ENCODE measurements around the gene RAB36.

The RAB36 gene, protein sequence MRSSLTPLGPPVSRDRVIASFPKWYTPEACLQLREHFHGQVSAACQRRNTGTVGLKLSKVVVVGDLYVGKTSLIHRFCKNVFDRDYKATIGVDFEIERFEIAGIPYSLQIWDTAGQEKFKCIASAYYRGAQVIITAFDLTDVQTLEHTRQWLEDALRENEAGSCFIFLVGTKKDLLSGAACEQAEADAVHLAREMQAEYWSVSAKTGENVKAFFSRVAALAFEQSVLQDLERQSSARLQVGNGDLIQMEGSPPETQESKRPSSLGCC

DNA sequence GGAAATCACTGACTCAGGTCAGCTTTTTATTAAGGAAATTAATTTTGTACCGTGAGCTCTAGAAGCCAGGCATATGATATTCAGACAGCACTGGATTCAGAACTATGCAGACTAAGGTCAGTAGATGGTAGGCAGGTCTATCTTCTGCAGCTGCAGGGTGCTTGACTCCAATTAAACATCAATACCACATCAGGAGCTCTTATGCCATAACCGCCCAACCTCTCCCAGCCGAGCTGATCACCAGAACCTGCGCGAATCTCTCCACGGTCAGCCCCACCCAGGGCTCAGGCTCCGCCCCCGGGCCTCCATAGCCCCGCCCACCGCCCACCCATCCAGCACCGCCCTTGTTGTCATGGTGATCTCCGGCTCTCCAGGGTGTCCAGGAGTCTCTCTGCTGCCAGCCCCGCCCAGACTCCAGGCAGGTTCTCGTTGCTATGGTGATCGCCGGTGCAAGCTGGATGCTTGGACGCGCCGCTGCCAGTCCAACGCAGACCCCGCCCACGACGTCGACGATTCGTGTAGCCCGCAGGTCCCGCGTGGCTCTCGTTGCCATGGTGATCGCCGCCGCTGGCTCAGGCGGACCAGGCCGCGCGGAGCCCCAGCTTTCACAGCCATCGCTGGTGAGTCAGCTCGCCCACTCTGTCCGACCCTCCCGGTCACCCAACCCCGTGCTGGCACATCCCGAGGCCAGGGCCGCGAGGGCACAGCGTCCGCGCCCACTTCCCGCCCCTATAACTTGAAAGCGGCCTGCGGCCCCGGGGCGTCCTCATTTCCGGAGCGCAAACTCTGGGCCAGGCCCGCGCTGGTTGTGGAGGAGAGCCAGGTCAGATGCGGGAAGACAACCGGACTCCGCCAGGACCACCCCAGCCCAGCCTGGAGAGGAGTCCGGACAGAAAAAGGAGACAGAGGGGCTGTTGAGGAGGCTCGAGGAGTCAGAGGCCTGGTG lies at the start of gene RAB36:
TSS of gene RAB36 (plus strand) at position 546 of the 946 bp plus-strand sequence. CDS start 1,140 bp downstream, outside the sequence.
- DNase-seq (ENCODE audit: low spot score) = peak; percentile 99

DNA sequence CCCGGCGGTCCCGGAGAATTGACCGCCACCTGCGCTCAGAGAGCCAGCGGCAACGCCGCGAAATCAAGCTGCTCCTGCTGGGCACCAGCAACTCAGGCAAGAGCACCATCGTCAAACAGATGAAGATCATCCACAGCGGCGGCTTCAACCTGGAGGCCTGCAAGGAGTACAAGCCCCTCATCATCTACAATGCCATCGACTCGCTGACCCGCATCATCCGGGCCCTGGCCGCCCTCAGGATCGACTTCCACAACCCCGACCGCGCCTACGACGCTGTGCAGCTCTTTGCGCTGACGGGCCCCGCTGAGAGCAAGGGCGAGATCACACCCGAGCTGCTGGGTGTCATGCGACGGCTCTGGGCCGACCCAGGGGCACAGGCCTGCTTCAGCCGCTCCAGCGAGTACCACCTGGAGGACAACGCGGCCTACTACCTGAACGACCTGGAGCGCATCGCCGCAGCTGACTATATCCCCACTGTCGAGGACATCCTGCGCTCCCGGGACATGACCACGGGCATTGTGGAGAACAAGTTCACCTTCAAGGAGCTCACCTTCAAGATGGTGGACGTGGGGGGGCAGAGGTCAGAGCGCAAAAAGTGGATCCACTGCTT lies 49.4 kb upstream of the RAB36 start:
- DNase-seq (ENCODE audit: low spot score) = no peak

DNA sequence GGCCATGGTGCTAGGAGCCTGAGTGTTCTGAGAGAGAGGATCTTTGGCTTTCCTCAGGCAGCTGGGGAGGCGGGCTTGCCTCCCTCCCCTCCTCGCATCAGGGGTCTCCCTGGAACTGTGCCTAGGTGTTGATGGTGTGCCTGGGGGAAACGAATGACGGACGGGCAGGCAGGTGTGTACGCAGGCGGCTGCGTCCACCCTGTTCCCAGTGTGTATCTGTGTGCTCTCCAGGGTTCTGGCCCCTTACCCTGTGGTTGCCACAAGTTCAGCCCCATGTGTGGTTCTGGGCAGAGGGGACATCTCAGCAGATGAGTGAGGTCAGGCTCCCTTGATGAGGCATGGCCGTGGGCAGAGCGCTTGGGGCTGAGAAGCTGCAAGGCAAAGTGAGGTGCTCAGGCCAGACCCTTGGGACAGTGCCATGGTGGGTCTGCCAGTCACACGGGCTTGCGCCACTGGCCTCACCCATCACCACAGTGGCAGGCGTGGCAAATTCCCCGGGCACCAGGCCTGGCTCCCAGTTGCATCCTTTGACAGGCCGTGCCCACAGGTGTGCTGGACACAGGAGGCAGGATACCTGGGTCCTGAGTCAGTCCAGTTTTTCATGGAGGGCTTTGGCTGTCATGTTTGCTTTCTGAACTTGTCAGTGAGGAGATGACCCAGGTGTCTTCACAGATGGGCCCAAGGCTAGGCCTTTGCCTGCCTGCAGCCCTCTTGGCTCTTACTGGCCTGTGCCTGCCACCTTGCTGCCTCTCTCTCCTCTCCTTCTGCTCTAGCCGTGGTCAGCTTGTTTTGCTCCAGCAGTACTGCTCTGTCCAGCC lies 47.7 kb upstream of the RAB36 start:
- DNase-seq (ENCODE audit: low spot score) = no peak

DNA sequence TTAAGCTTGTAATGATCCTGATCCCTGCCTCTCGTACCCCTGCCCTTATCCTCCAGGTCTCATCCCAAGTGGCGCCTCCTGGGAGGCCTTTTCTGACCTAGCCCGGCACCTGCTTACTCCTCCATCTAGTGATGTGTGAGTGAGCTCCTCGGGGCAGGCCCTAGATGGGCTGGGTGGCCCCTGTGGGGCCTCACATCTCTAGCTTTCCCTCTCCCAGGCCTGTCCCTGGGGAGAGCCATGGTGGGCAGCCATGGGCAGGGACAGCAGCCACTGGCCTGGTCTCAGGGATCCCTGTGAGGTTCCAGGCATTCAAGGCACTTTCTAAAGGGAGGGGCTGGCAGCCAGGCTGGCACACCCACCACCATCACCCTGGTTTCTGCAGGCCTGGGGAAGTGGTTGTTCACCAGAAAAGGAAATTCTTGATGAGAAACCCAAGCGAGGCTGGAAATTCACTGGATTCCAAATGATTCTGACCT lies 47.0 kb upstream of the RAB36 start:
- no peak for DNase-seq (ENCODE audit: low spot score)

DNA sequence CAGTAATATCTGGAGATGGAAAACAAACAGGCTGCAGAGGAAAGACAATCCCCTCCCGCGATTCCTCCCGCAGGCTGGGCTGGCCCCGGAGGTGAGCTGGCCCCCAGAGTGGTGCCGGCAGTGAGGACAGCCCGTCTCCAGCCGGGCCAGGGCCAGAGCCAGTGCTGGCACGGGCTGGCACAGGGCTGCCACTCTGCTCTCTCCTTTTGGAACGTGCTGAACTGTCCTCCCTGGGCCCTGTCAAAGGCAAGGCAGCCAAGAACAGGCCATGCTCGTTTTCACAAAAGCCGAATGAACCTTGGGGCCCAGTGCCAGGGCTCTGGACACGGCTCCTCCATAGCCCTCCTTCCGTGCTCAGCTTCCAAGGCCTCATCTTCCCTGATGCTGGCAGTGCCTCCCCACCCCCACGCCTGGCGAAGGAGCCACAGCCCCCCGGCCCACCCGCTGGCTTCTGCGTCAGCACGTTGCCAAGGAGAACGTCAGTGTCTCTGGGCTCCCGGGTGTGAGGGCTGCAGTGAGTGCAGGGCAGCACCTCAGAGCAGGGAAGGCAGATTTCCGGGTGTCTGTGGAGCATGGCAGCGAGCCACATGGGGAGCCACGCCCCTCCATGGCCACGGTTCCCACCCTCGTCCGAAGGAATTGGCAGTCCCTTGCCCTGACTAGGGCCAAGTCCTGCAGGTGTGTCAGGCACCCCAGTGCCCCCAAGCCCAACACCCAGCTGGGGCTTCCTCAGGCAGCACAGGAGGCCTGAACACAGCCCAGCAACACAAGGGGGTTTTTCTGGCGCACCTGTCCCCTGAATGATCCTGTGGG lies 46.4 kb upstream of the RAB36 start:
- no peak for DNase-seq (ENCODE audit: low spot score)

DNA sequence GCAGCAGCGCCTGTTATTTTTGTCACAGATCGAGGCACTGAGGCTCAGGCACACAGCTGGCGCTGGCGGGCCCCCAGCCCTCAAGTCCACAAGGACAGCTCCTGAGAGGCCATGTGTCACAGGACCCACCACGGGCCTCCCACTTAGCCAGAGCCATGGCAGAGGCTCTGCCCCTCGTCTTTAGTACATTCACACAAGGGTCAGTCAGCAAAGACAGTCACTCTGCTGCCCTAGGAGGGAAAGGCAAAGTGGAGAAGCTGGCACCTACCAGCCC lies 45.8 kb upstream of the RAB36 start:
- DNase-seq (ENCODE audit: low spot score) = no peak

DNA sequence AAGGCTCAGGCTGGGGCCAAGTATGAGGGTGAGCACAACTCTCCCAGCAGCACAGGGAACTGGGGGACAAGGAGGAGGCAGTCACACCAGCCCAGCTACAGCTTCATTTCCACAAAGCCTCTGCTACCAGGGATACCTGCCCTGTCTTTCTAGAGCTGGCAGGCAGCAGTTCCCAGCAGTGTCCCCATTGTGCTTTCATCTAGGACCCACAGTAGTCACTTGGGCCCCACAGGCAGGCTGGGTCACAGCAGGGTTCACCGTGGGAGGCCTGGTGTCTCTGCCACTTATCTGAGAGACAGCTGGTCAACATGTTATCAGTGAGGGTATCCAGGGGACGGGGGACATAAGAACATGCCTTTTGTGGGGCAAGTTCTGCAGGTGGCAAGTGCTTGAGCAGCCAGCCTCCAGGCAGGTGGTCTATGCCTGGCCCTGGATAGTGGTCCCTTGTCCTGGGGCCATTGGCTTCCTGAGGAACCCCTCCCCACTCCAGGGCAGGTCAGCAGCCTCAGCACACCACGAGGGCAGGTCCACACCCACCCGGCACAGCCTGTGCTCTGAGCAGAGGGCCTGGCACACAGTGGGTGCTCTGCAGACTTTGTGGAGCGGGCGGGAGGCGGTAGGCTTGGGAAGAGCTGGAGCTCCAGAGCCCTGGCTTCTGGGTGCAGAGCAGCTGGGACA lies 45.0 kb upstream of the RAB36 start:
- DNase-seq (ENCODE audit: low spot score) = no peak

DNA sequence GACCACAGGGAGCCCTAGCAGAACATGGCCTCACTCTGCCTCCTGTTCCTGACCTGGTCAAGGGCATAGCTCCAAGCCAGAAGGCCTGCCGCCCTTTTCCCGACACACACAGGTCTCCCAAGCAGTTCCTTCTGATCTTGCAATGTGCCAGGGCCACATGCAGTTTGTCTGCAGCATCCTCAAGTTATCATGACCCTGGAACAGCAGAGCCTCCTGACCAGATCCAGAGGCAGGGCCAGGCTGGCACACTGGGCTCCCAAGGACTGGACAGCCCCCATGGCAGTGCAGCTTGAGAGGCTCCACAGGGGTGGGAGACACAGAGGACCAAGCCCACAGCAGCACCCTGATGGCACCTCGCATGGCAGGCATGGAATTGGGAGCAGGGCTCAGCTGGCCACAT lies 43.8 kb upstream of the RAB36 start:
- DNase-seq (ENCODE audit: low spot score) = no peak

DNA sequence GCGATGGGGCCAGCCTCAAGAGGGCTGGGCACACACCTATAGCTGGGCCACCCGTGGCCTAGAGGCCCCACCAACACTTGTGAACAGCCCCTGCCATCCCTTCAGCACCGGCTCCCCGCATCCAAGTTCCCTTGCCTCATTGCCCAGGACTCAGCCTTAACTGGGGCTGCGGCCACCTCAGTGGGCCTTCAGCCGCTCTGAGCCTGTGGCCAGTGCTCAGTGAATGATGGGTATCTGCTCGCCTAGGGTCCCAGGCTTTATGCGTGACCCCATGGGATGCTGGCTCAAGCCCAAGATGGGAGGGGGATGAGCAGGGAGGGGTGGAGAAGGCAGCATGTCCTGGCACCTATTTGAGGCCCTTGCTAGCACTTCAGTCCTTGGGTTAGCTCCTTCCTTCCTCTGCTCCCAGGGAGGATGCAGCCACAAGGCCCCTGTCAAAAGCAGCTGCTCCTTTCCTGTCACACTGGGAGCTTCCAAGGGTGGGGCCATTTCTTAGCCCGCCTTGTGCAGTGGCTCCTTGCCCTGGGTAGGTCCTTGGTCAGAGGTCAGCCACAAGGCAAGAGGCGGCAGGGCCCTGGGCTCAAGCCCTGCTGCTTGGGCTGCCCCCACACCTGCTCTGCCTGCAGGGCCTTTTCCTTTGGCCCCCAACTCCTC lies 43.1 kb upstream of the RAB36 start:
- DNase-seq (ENCODE audit: low spot score) = no peak

DNA sequence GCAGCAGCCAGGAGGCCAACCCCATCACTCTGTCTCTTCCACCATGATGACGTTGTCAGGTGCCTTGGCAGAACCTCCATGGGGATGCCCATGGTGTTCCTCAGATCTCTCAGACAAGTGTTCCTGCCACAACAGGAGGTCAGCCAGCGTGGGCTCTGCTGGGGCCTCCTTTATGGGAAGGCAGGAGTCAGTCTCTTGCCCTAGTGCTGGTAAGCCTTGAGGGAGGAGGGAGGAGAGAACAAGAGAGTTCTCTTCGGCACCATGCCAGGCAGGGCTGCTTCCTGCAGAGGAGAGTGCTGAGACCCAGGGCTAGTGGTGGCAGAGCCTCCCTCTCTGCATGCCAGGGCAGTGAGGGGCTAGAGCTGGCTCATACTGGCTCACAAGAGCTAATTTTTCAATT lies 42.5 kb upstream of the RAB36 start:
- DNase-seq (ENCODE audit: low spot score) = no peak

DNA sequence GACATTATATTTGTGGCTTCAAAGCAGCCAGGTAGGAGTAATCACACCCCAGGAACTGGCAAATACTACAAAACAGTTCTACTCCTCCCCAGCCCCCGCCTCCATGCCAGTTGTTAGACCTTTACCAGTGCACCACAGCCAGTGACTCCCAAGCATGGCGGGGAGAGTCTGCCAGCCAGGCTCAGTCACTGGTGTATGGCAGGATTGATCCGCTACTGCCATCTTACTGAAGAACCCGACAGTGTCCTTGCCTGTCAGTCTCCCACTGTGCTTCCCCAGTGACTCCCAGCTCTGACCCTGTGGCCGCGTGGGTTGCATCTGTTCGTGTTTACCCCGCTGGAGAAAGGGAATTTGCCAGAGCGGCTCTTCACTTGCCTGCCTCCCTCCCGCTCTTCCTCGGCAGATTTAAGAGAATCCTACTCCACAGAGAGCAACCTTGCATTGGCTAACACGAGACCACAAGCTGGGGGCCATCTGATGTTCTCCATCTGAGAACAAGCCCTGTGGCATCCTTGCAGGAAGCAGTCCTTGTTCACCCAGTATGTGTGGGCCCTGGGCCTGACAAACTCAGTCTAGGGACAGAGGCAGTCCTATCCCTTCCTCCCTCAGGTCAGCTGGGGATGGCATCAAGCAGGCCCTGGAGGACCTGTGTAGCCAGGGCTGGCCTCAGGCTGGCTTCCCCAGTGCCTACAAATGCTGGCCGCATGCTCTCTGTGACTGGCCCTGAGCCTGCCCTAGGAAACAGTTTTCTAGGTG lies 41.9 kb upstream of the RAB36 start:
- DNase-seq (ENCODE audit: low spot score) = no peak

DNA sequence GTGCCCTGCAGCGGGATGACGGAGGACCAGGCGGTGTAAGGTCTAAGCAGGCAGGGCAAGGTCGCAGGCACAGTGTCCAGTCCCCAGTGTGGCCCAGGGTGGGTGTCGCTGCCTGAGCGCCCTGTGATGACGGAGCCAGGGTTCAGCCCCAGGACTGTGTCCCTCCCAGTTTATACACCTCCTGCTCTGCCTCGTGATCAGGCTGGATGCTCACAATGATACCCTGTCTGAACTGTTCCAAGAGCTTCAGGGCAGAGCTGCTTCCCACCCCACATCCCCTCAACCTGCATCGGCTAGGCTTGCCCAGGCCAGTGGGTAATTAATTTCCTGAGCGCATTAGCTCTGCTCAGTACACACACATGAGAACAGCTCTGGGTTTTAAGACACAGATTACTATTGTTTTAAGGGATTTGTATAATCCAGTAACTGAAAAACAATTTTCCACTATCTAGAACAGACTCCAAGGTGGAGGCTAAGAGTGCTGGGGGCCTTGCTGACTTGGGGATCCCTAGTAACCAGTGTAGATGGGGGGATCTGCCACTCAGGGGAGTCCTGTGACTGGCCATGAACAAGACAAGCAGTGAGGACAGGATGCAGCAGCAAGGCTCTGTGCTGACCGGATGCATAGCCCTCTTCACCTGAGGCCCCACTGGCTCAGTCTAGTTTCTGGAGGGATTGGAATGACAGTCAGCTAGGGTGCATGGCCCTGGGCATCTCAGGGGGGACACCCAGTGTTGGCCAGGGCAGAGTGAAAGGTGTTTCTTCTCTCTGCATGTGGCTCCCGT lies 40.9 kb upstream of the RAB36 start:
- no peak for DNase-seq (ENCODE audit: low spot score)

DNA sequence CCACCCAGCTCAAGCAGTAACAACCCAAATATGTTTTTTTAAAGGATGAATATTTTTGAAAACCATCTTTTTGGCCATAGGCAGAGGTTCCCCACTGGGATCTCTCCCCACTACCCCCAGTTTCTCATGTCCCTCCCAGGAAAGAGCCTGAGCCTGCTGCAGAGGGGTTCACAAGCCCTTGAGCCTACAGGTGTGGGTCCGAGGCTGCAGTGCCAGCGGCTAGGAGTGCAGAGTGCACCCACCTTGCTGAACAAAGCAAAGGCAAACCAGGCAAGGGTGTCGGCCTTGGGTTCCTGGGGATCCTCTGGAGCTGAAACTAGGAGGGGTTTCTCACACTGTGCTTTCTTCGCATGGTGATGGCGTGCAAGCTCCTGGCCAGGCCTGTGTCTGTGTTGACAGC lies 40.0 kb upstream of the RAB36 start:
- DNase-seq (ENCODE audit: low spot score) = no peak

DNA sequence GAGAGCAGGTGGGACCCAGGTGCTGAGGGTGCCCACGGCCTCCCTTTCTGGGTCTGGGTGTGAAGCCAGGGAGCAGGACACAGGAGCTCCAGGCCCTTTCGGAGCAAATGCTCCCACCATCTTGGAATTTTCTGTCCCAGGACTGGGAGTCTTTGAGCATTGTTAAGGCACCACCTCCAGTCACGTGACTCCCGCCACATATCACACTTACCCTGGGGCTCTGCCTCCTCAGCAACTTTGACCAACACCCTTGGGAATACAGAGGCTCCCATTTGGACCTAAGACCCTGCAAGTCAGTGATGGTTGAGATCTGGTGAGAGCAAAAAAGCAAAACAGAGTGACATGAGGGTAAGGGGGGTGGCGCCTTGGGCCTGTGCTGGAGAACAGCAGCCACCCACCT lies 39.4 kb upstream of the RAB36 start:
- no peak for DNase-seq (ENCODE audit: low spot score)

DNA sequence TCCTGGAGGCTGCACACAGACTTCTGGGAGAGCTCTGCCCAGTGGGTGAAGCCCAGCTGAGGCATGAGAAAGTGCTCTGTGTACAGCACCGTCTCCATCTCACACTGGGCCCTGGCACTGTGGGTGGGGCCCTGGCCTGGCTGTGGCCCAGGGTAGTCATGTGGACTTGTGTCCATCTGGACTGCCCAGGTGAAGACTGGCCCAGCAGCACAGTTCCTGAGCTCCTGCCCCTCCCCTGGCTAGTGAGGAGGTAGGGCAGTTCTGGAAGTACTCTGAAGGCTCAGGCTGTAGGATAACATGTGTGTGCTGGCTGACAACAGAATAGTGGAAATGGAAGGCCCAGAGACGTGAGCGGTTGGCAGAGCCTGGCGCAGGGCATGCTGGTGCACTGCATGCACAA lies 38.9 kb upstream of the RAB36 start:
- no peak for DNase-seq (ENCODE audit: low spot score)

DNA sequence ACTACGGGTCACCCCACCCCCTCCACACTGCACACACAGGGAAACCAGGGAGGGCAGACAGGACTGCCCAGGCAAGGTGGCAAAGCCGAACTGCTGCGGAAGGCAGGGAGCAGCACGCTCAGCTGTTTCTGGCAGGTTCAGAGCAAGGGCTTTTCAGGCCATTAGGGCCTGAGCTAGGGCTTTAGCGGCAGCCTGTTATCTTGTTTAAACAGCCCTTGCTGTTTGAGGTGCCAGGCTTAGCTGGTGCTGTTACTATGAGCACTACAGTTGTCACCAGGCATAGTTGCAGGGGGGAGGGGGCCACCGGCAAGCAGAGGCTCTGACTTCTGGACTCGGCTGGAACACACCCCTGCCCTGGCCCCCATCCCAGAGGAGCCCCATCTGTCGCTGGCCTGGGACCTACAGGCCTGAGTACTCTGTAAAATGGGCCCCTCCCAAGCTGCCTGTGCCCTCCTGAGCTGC lies 38.3 kb upstream of the RAB36 start:
- no peak for DNase-seq (ENCODE audit: low spot score)

DNA sequence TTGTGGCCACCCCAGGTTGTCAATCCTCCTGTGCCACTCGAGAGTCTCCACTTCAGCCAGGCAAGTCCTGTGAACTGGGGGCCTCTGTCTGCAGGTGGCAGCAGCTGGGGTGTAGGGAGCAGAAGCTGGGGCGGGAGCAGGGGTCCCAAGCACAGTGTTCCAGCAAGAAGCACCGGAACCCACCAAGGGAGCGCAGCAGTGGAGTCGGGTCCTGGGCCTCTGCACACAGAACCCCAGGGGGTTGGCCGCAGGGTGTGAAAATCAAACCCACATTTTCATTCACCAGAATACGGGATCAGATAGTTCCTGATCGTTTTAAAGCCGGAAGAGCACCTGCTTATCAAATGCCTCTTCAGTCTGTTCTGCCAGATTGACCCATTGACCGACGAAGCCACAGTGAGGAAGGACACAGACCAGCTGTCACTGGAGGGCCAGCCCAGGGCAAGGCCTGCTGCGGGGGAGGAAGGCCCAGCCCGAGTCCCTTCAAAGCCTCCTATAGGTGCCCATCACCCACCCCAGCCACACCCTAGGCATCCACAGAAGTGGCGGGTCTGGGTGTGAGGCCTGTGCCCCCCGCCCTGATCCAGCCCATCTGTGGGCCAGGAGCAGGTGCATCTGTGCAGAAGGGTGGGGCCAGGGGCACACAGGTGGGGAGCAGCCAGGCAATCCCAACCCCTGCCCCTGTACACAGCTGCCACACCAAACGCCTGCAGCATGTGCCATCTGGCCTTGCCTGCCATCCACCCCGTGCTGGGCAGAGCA lies 37.6 kb upstream of the RAB36 start:
- no peak for DNase-seq (ENCODE audit: low spot score)
